Right hindlimb (tissue), 1 donor: ENCODE results near the gene STK10.

Source experiments
- DNase-seq: peaks from one replicate; pipeline ENCODE4 v3.0.0-alpha.2; 2018

The STK10 gene

DNA sequence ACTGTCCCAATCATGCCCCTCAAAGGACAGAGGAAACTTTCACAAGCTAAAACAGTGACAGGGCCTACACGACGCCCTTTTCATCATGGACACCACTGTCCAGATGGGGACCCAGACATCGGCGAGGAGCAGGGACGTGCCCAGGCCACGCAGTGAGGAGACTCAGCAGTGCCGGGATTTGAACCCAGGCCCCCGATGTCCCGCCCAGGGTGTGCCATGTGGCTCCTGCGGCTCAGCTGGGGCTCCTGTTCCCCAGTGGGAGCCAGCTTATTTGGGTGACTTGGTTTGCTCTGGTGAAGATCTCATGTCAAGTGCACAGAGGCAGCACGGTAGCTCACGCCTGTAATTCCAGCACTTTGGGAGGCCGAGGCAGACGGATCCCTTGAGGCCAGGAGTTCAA, 82.2 kb downstream of the STK10 start:
- DNase-seq, result no peak

- DNase-seq, result no peak
Measured at GRCh38 chr5:172104801-172105701, 83.0 kb downstream of the STK10 start.

GRCh38 chr5:172104021-172104420, 84.0 kb downstream of the STK10 start:
- no peak for DNase-seq

DNA sequence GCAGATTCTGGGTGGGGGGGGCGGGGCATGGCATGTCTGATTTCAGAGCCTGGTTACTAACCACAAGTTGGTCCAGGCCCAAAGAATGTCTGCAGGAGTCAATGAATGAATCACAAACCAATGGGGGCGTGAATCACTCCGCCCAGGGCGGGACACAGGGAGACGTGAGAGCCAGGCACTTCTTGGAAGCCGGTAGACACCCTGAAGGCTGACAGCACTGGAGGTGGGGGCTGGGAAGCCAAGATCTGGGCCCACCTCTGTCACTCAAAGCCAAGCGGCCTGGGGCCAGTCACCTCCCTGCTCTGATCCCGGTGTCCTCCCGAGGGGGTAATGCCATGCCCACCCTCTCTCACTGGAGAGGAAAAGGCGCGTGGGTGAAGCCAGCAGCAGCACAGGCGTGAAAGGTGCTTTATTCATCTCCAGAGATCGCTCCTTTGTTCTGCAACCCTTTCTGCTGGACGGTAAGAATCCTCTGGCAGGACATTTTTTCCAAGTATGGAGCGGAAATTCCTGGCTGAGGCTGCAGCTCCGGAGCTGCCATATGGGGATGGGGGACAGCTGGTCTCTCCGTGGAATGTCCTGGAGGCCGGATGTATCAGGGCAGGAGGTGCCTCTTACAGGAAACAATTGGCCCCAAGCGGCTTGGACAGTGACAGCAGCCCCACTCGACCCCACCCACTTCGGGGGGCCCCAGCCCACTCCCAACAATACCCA, 85.0 kb downstream of the STK10 start:
- peak; percentile 83 for DNase-seq

DNA sequence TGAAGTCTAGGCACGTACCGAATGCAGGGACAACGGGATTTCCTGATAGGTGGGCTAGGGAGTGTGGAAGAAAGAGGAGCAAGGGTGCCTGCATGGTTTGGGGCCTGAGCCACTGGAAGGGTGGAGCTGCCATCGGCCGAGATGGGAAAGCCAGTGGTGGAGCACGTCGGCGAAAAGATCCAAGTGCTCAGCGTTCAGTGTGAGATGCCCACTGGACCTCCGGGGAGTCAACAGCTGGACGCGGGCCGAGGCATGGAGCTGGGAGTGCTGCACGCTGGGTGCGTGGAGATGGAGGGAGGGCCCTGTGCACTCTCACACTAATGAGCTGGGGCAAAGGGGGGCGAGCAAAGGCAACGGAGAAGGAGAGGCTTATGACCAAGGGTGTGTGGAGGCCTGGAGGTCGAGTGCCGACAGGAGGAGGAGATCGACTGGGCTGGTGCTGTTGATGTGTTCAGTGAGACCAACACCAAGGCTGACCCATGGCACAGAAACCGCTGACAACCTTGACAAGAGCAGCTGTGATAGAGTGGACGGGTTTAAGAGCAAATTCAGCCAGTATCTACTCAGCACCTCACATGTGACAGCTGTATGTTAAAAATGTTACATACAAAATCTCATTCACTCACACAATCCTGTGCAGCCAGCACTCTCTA, 85.7 kb downstream of the STK10 start:
- no peak for DNase-seq

GRCh38 chr5:172101547-172102217, 86.3 kb downstream of the STK10 start:
- DNase-seq, result no peak

DNA sequence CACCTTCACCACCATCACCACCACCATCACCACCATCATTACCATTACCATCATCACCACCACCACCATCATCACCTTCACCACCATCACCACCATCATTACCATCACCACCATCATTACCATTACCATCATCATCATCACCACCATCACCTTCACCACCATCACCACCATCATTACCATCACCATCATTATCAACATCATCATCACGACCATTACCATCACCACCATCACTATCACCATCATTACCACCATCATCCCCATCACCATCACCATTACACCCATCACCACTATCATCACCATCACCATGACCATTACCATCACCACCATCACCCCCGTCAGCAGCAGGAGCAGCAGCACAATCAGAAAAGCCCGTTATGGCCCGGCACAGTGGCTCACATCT, 89.1 kb downstream of the STK10 start:
- no peak for DNase-seq

GRCh38 chr5:172098046-172098445, 90.0 kb downstream of the STK10 start:
- DNase-seq, result no peak

- no peak for DNase-seq
Measured at GRCh38 chr5:172097356-172097755, 90.7 kb downstream of the STK10 start.

- no peak for DNase-seq
Measured at GRCh38 chr5:172096207-172096940, 91.7 kb downstream of the STK10 start.

GRCh38 chr5:172095368-172096206, 92.4 kb downstream of the STK10 start:
- DNase-seq, result no peak

GRCh38 chr5:172093965-172094364, 94.1 kb downstream of the STK10 start:
- no peak for DNase-seq

GRCh38 chr5:172093559-172093958, 94.5 kb downstream of the STK10 start:
- DNase-seq, result no peak

GRCh38 chr5:172091956-172092732, 95.9 kb downstream of the STK10 start:
- DNase-seq, result no peak

DNA sequence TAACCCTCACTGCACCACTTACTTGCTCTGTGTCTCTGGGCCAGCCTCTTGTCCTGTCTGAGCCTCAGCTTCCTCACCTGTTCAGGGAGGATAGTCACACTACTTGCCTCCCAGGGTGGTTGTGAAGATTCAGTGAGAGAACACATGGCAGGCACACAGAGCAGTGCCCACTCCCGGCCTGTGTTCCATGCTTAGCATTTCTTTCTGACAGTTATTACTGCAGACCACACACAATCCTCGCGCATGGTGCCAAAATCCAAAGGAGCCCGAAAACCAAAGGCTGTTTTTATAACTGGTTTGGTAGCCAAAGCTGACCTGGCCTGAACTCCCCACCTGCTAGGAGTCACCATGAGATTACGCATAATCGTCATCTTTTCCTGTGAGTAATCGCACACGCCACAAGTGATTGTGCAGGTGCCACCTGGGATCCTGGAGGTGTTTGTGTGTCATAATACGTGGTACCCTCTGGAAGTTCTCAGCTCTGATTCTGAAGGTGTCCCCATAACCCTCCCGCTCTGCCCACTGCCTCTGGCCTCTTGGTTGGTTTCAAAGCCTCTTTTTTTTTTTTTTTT, 97.0 kb downstream of the STK10 start:
- DNase-seq, result no peak

DNA sequence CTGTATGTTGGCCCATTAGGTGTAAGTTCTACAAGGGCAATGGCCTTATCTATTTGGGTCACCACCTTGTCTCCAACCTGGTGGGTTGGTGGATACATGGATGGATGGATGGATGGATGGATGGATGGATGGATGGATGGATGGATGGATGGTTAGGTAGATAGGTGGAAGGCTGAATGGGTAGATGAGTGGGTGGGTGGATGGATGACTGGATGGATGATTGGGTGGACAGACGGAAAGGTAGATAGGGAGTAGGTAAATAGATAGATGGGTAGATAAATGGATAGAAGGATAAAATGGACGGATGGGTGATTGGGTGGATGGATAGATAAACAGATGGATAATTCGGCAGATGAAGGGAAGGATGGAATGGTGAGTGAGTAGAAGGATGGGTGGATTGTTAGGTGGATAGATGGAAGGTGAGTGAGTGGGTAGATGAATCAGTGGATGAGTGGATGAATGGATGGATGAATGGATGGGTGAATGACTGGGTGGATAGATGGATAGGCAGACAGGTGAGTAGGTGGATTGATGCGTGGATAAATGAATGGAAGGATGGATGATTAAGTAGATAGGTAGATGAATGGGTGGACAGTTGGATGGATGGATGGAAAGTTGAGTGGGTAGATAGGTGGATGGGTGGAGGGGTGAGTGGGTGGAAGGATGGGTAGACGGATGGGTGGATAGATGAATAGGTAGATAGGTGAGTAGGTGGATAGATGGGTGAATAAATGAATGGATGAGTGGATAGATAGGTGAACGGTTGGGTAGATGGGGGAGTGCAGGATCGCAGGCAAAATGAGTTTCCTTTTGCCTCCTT, 98.5 kb downstream of the STK10 start:
- no peak for DNase-seq

- no peak for DNase-seq
Measured at GRCh38 chr5:172088801-172089200, 99.2 kb downstream of the STK10 start.

DNA sequence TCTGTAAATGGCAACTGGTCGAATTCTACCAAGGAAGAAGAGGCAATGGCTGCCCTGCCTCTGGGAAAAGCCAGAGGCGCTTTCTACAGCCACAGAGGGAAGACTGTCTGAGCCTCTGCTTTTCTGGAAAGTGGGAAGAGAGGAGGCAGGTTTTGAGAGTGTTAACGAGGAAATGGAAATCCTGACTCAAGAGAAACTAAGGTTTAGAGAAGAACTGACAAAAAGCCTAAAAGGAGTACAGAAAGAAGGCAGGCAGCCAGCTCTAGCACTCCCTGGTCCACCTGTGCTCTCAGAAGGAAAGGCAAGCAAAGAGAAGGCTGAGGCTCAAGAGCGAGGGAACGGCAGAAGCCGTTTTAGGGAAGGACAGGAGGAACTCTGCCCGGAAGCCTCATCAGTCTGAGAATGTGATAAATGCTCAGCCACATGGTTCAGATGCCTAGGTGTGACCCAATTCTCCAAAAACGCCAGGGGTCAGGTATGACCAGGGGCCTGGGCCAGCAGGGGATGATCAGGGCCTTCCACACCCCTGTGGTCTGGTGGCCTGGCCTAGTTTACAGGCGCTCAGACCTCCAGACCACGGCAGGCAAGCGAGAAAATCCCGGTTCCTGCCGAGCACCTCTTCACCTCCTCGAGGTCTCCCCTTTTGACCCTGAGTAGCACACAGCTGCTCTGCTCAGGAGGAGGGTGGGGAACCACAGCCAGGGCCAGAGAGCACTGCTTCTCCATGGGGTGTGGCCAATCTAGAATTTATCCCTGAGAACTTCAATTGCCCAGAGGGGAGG, 101.6 kb downstream of the STK10 start:
- no peak for DNase-seq
